ENCODE measurements around the gene PREPL.

DNA sequence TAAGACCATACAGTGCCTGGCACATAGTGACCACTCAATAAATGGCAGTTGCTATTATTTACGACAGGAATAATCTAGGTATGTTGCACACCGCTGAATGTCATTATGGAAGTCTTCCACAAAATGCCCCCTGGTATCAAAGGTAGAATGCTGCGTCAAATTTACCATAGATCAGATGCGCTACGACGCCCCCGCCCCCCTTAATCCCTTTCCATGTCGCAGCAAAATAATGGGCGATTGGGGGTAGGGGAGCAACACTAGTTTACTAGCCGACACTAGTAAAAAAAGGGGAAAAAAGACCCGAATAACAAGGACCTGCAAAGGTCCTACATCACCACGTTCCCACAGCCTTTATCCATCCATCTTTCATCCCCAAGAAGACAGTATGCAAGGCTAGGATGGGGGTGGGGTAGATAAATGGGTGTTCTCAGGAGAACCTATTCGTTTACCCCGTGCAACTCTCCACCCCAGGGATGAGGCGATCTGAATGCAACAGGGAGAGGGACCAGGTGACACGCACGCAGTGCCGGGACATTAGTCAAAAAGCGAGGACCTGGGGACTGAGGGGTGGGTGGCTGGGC is 455 bp downstream of the PREPL start:
- TF ChIP-seq, protein P1, sequence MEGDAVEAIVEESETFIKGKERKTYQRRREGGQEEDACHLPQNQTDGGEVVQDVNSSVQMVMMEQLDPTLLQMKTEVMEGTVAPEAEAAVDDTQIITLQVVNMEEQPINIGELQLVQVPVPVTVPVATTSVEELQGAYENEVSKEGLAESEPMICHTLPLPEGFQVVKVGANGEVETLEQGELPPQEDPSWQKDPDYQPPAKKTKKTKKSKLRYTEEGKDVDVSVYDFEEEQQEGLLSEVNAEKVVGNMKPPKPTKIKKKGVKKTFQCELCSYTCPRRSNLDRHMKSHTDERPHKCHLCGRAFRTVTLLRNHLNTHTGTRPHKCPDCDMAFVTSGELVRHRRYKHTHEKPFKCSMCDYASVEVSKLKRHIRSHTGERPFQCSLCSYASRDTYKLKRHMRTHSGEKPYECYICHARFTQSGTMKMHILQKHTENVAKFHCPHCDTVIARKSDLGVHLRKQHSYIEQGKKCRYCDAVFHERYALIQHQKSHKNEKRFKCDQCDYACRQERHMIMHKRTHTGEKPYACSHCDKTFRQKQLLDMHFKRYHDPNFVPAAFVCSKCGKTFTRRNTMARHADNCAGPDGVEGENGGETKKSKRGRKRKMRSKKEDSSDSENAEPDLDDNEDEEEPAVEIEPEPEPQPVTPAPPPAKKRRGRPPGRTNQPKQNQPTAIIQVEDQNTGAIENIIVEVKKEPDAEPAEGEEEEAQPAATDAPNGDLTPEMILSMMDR (IDR thresholded peaks at IDR 0.05), result no peak
- no peak for TF ChIP-seq POLR2A (IDR thresholded peaks at IDR 0.05)
